ENCODE data around the gene ERBB2. TPM values are rescaled to one million over a fixed set of nuclear protein-coding genes. Genes with fewer than 3 reads are reported as not detected.

Gene ERBB2
- polyA plus RNA-seq, 3 donors: 0.17 to 0.73 TPM; not detected in 1

- Mint-ChIP-seq H3K36me3 (peaks cover 0 to 2% of the 10 kb centered on the region in 2 donors), H3K27ac (peak overlapping the region in 1 of 7 donors; percentile 34), H3K27me3 (ENCODE audit: low read depth in 3 of 3) (peaks cover 38 to 67% (median 46%) of the 10 kb centered on the region in 3 donors), H3K4me3 (peak overlapping the region; percentile 39 to 61), H3K9me3 (peaks cover 0 to 2% (median 0%) of the 10 kb centered on the region in 7 donors), H3K4me1 (peaks cover 16% of the 10 kb centered on the region)
- intact Hi-C loops (cut with micrococcal nuclease): no loop called here
- TF ChIP-seq, protein P1, sequence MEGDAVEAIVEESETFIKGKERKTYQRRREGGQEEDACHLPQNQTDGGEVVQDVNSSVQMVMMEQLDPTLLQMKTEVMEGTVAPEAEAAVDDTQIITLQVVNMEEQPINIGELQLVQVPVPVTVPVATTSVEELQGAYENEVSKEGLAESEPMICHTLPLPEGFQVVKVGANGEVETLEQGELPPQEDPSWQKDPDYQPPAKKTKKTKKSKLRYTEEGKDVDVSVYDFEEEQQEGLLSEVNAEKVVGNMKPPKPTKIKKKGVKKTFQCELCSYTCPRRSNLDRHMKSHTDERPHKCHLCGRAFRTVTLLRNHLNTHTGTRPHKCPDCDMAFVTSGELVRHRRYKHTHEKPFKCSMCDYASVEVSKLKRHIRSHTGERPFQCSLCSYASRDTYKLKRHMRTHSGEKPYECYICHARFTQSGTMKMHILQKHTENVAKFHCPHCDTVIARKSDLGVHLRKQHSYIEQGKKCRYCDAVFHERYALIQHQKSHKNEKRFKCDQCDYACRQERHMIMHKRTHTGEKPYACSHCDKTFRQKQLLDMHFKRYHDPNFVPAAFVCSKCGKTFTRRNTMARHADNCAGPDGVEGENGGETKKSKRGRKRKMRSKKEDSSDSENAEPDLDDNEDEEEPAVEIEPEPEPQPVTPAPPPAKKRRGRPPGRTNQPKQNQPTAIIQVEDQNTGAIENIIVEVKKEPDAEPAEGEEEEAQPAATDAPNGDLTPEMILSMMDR (IDR thresholded peaks at IDR 0.05): no peak
- Histone ChIP-seq H3K9me3 (replicated peaks in 1 of 2; ENCODE audit: control insufficient read depth in 1 of 2, insufficient read depth in 1 of 2, low read length in 2 of 2) (no peaks in the 10 kb centered on the region), H3K4me3 (replicated peaks in 1 of 3; ENCODE audit: low read depth in 2 of 3, low read length in 3 of 3) (no peak overlapping the region), H3K36me3 (replicated peaks in 1 of 2; ENCODE audit: control insufficient read depth in 1 of 2, insufficient read depth in 2 of 2, low read length in 2 of 2) (no peaks in the 10 kb centered on the region), H3K4me2 (replicated peaks; ENCODE audit: extremely low read depth, low read length, poor library complexity, severe bottlenecking) (no peak overlapping the region), H3K79me2 (ENCODE audit: insufficient read depth, low read length) (no peaks in the 10 kb centered on the region), H3K4me1 (ENCODE audit: control insufficient read depth in 1 of 2, insufficient read depth in 2 of 2, low read length in 2 of 2) (peaks cover 0 to 5% of the 10 kb centered on the region in 2 donors), H2AFZ (ENCODE audit: insufficient read depth, low read depth, low read length, poor library complexity, severe bottlenecking) (no peak overlapping the region), H3K9ac (ENCODE audit: insufficient read depth, low read length, poor library complexity, severe bottlenecking) (no peak overlapping the region), H3K27ac (ENCODE audit: low read depth in 1 of 2, low read length in 2 of 2) (no peak overlapping the region), H4K20me1 (ENCODE audit: insufficient read depth, low read length) (no peaks in the 10 kb centered on the region), H3K27me3 (ENCODE audit: control insufficient read depth in 2 of 2, insufficient read depth in 2 of 2, low read length in 2 of 2) (peaks cover 44 to 62% of the 10 kb centered on the region in 2 donors)
- DNase-seq: no peak
Observed at GRCh38 chr17:39776252-39776651, 76.4 kb downstream of the ERBB2 start.

GRCh38 chr17:39777534-39778365 is 77.9 kb downstream of the ERBB2 start:
- H3K36me3 Mint-ChIP-seq: no peaks in the 10 kb centered on the region
- peak overlapping the region in 1 of 7 donors; percentile 73 for H3K27ac Mint-ChIP-seq
- H3K9me3 ChIP-seq (replicated peaks in 1 of 2; ENCODE audit: control insufficient read depth in 1 of 2, insufficient read depth in 1 of 2, low read length in 2 of 2): no peaks in the 10 kb centered on the region
- H3K4me1 ChIP-seq (ENCODE audit: control insufficient read depth in 1 of 2, insufficient read depth in 2 of 2, low read length in 2 of 2): peaks cover 10 to 16% of the 10 kb centered on the region in 2 donors
- H3K4me3 Mint-ChIP-seq: peak overlapping the region in 1 of 2 donors; percentile 40
- no peaks in the 10 kb centered on the region for H3K36me3 ChIP-seq (replicated peaks in 1 of 2; ENCODE audit: control insufficient read depth in 1 of 2, insufficient read depth in 2 of 2, low read length in 2 of 2)
- DNase-seq: no peak
- H3K4me3 ChIP-seq (replicated peaks in 1 of 3; ENCODE audit: low read depth in 2 of 3, low read length in 3 of 3): no peak overlapping the region
- H3K27me3 ChIP-seq (ENCODE audit: control insufficient read depth in 2 of 2, insufficient read depth in 2 of 2, low read length in 2 of 2): peaks cover 51 to 68% of the 10 kb centered on the region in 2 donors
- peaks cover 26% of the 10 kb centered on the region for H3K4me1 Mint-ChIP-seq
- 60% methylated on average over 1 of the region's 11 CpGs for whole genome bisulfite sequencing (ENCODE audit: insufficient coverage)
- H2AFZ ChIP-seq (ENCODE audit: insufficient read depth, low read depth, low read length, poor library complexity, severe bottlenecking): no peak overlapping the region
- no peaks in the 10 kb centered on the region for H4K20me1 ChIP-seq (ENCODE audit: insufficient read depth, low read length)
- peaks cover 0 to 2% (median 0%) of the 10 kb centered on the region in 7 donors for H3K9me3 Mint-ChIP-seq
- no peak overlapping the region for H3K9ac ChIP-seq (ENCODE audit: insufficient read depth, low read length, poor library complexity, severe bottlenecking)
- H3K27ac ChIP-seq (ENCODE audit: low read depth in 1 of 2, low read length in 2 of 2): no peak overlapping the region
- TF ChIP-seq, protein P1 (IDR thresholded peaks at IDR 0.05): no peak
- no peak overlapping the region for H3K4me2 ChIP-seq (replicated peaks; ENCODE audit: extremely low read depth, low read length, poor library complexity, severe bottlenecking)
- peaks cover 38 to 72% (median 42%) of the 10 kb centered on the region in 3 donors for H3K27me3 Mint-ChIP-seq (ENCODE audit: low read depth in 3 of 3)
- no peaks in the 10 kb centered on the region for H3K79me2 ChIP-seq (ENCODE audit: insufficient read depth, low read length)
- intact Hi-C loops (cut with micrococcal nuclease): no loop called here

Small RNAs within 50 kb of the gene (small RNA-seq; reads per million reads assigned to genes)
- gene MIR4728 (ENCODE audit: insufficient read length, low read depth): not detected

Other genes with a start within 250 kb of the ERBB2 start
- gene MED1, start 248.8 kb upstream of the ERBB2 start, polyA plus RNA-seq: 1 to 10 TPM; 5.0 to 9.1 (median 7.6) TPM
- gene CDK12, start 238.6 kb upstream of the ERBB2 start, polyA plus RNA-seq: 10 to 100 TPM in 1 of 3 donors, 1 to 10 TPM in 1, under 1 TPM in 1; 0.62 to 21.9 (median 1.3) TPM
- gene NEUROD2, start 92.1 kb upstream of the ERBB2 start, polyA plus RNA-seq: not detected
- under 1 TPM in 1 of 3 donors, not detected in 2; 0.05 TPM for gene PPP1R1B, start 73.1 kb upstream of the ERBB2 start, polyA plus RNA-seq
- 100 to 1,000 TPM in 1 of 3 donors, 10 to 100 TPM in 2; 35.1 to 114 (median 45.3) TPM for gene STARD3, start 62.9 kb upstream of the ERBB2 start, polyA plus RNA-seq
- gene TCAP, start 34.7 kb upstream of the ERBB2 start, polyA plus RNA-seq: 1 to 10 TPM in 1 of 3 donors, not detected in 2; 1.3 TPM
- gene PNMT, start 31.6 kb upstream of the ERBB2 start, polyA plus RNA-seq: not detected
- 10 to 100 TPM in 1 of 3 donors, 1 to 10 TPM in 2; 8.3 to 19.3 (median 9.2) TPM for gene PGAP3, start 12.0 kb upstream of the ERBB2 start, polyA plus RNA-seq
- gene MIEN1, start 30.5 kb downstream of the ERBB2 start, polyA plus RNA-seq: 100 to 1,000 TPM in 2 of 3 donors, 10 to 100 TPM in 1; 61.7 to 141 (median 124) TPM
- gene GRB7, start 37.9 kb downstream of the ERBB2 start, polyA plus RNA-seq: not detected
- under 1 TPM; 0.05 to 0.15 (median 0.05) TPM for gene IKZF3, start 164.2 kb downstream of the ERBB2 start, polyA plus RNA-seq
- not detected for gene ZPBP2, start 168.1 kb downstream of the ERBB2 start, polyA plus RNA-seq
- gene GSDMB, start 218.6 kb downstream of the ERBB2 start, polyA plus RNA-seq: 1 to 10 TPM in 1 of 3 donors, not detected in 2; 9.6 TPM
- 10 to 100 TPM in 2 of 3 donors, 1 to 10 TPM in 1; 9.4 to 13.5 (median 11.8) TPM for gene ORMDL3, start 227.5 kb downstream of the ERBB2 start, polyA plus RNA-seq
- not detected for gene LRRC3C, start 227.7 kb downstream of the ERBB2 start, polyA plus RNA-seq

Measured in CD14-positive monocyte (primary cell).